Small intestine (tissue), 7 donors: Measurements from ENCODE around the gene APMAP. TPM values are rescaled to one million over a fixed set of nuclear protein-coding genes. Genes with fewer than 3 reads are reported as not detected.

ENCODE experiments used
- DNase-seq, 2 donors: peaks; one replicate each; pipeline versions ENCODE4 v3.0.0 to v3.0.0-alpha.2; 2013
- FAIRE-seq: peaks from 2 replicates; lab custom pipeline; 2012; peaks lifted over from hg19 to GRCh38; lab: Jason Lieb, UNC
- H3K27ac ChIP-seq, 3 donors: one replicate each; pipeline ENCODE4 v1.5.1; 2013; ENCODE audit warnings: low read length in 2 of 3, mild to moderate bottlenecking in 2 of 3, control low read depth in 1 of 3, inconsistent platforms in 1 of 3, low read depth in 1 of 3, moderate library complexity in 1 of 3
- H3K27me3 ChIP-seq, 3 donors: one replicate each; pipeline ENCODE4 v1.6.1; 2013; ENCODE audit warnings: low read length in 3 of 3, inconsistent platforms in 1 of 3; ENCODE audit not compliant: control insufficient read depth in 3 of 3, insufficient read depth in 3 of 3
- H3K36me3 ChIP-seq, 3 donors: one replicate each; pipeline ENCODE4 v1.6.1; 2013; ENCODE audit warnings: low read length in 3 of 3, inconsistent platforms in 1 of 3, low read depth in 1 of 3, mild to moderate bottlenecking in 1 of 3, moderate library complexity in 1 of 3; ENCODE audit not compliant: control insufficient read depth in 3 of 3, insufficient read depth in 2 of 3
- H3K4me1 ChIP-seq, 3 donors: one replicate each; pipeline ENCODE4 v1.6.1; 2013; ENCODE audit warnings: low read length in 2 of 3, inconsistent platforms in 1 of 3, low read depth in 1 of 3, mild to moderate bottlenecking in 1 of 3, moderate library complexity in 1 of 3; ENCODE audit not compliant: control insufficient read depth in 3 of 3, insufficient read depth in 2 of 3
- H3K4me3 ChIP-seq, 3 donors: one replicate each; pipeline ENCODE4 v1.5.1; 2013; ENCODE audit warnings: low read length in 3 of 3, control low read depth in 1 of 3, inconsistent platforms in 1 of 3, low read depth in 1 of 3, mild to moderate bottlenecking in 1 of 3, moderate library complexity in 1 of 3
- H3K9me3 ChIP-seq, 2 donors: one replicate each; pipeline ENCODE4 v1.6.1; 2013; ENCODE audit warnings: low read depth in 1 of 2, low read length in 1 of 2; ENCODE audit not compliant: control insufficient read depth in 2 of 2, insufficient read depth in 1 of 2
- WGBS, 3 donors: extraction: QIAGEN DNeasy Blood & Tissue Kit; methylation state at CpG; one replicate each; pipeline ENCODE4 v1.1.7; 2013; 5-methylcytosine and 5-hydroxymethylcytosine counted together
- polyA plus RNA-seq, 4 donors: library from polyadenylated mRNA; stranded (reverse) in 3 of 4; unstranded in 1 of 4; fragments of 200-250 nt in 3 of 4; fragments of 120-200 nt in 1 of 4; gene quantifications; one replicate each; pipeline versions ENCODE4 v1.2.1 to v1.2.3, GENCODE V29; 2013
- donor health status: healthy with polysubstance abuse.
- donor health status: control.
- donor health status: control.
- donor health status: Bipolar disorder and iron deficiency.
- donor health status: healthy.

Gene APMAP
- polyA plus RNA-seq, 4 donors, result 12.3 to 50.9 (median 34.1) TPM

DNA sequence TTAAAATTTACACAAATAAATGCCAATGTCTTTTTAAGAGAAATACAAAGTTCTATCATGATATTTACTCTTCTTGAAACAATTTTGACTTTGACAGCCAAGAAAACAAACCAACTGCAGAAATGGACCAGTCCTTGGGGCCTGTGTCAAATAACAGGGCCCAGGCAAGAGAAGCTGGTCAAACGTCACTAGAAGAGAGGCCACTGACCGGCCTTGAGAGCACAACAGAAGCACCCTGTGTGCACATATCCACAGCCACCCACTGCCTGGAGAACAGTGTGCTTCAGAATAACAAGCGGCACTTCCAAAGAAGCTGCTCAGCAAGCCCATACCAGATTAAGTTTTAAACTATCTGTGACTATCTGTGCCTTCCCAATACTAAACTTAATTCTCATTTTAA is 14.8 kb downstream of the APMAP start:
- Histone ChIP-seq H3K27ac (no peak overlapping the region), H3K27me3 (no peaks in the 10 kb centered on the region), H3K36me3 (peaks cover 16 to 40% (median 19%) of the 10 kb centered on the region in 3 donors), H3K4me1 (no peaks in the 10 kb centered on the region), H3K4me3 (no peak overlapping the region), H3K9me3 (peaks cover 0 to 16% of the 10 kb centered on the region in 2 donors)
- FAIRE-seq, result no peak
- 88 to 93% (median 92%) methylated on average over 3 of the region's 3 CpGs for WGBS, 3 donors
- no peak for DNase-seq

DNA sequence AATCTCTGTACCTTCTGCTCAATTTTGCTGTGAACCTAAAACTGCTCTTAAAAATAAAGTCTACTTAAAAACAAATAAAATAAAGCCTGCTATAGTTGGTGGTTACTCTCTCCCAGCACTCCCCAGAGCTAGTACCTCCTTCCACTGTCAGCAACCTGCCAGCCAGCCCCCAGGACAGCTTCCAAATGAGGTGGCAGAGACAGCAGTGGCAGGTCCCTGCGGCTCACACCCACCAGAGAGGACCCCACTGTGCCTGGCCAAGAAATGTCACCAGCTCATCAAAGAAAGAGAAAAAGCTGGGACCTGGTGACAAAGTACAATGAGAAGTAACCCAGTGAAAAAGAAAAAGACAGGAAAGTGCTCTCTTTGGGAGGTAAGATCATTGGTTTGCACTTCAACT is 15.2 kb downstream of the APMAP start:
- H3K27ac ChIP-seq, result no peak overlapping the region
- no peak overlapping the region for H3K4me3 ChIP-seq
- H3K9me3 ChIP-seq, result peaks cover 0 to 16% of the 10 kb centered on the region in 2 donors
- no peaks in the 10 kb centered on the region for H3K27me3 ChIP-seq
- WGBS, 3 donors, result 93 to 100% (median 94%) methylated on average over 1 of the region's 1 CpG
- no peak for FAIRE-seq
- peaks cover 16 to 42% (median 18%) of the 10 kb centered on the region in 3 donors for H3K36me3 ChIP-seq
- no peak for DNase-seq
- H3K4me1 ChIP-seq, result no peaks in the 10 kb centered on the region

DNA sequence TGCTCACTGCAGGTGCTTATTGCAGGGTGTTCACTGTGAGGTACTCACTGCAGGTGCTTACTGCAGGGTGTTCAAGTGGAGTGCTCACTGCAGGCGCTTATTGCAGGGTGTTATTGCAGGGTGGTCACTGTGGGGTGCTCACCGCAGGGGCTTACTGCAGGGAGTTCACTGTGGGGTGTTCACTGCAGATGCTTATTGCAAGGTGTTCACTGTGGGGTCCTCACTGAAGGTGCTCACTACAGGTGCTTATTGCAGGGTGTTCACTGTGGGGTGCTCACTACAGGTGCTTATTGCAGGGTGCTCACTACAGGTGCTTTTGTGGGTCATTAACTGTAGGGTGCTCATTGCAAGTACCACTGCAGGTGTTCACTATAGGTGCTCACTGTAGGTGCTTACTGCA is 20.2 kb downstream of the APMAP start:
- DNase-seq (no peak), FAIRE-seq (no peak)
- Histone ChIP-seq H3K27me3 (no peaks in the 10 kb centered on the region), H3K9me3 (peaks cover 0 to 2% of the 10 kb centered on the region in 2 donors), H3K4me1 (no peaks in the 10 kb centered on the region), H3K27ac (no peak overlapping the region), H3K4me3 (no peak overlapping the region), H3K36me3 (peaks cover 9 to 49% (median 21%) of the 10 kb centered on the region in 3 donors)
- WGBS, 3 donors, result 91 to 100% (median 97%) methylated on average over 2 of the region's 2 CpGs

DNA sequence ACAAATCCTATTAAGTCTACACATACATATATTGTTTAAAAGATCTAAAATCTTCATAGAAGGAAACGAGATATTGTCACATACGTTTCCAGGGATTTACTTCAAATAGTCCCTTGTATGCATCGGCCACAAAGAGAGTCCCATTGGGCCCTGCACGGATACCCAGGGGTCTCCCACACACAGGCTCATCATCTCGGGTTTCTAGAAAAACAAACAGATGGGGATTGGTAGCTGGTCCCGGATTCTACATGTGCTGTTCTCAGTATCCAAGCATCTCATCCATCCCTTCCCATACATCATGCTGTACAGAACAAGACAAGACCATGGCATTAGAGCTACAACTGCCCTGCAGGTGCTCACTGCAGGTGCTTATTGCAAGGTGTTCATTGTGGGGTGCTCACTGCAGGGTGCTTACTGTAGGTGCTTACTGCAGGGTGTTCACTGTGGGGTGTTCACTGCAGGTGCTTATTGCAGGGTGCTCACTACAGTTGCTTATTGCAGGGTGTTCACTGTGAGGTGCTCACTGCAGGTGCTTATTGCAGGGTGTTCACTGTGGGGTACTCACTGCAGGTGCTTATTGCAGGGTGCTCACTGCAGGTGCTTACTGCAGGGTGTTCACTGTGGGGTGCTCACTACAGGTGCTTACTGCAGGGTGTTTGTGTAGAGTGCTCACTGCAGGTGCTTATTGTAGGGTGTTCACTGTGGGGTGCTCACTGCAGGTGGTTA is 21.0 kb downstream of the APMAP start:
- no peak overlapping the region for H3K27ac ChIP-seq
- WGBS, 3 donors, result 92 to 96% (median 94%) methylated on average over 6 of the region's 6 CpGs
- DNase-seq, result no peak
- peaks cover 0 to 2% of the 10 kb centered on the region in 2 donors for H3K9me3 ChIP-seq
- peaks cover 6 to 52% (median 17%) of the 10 kb centered on the region in 3 donors for H3K36me3 ChIP-seq
- no peaks in the 10 kb centered on the region for H3K4me1 ChIP-seq
- no peak overlapping the region for H3K4me3 ChIP-seq
- FAIRE-seq, result no peak
- no peaks in the 10 kb centered on the region for H3K27me3 ChIP-seq

DNA sequence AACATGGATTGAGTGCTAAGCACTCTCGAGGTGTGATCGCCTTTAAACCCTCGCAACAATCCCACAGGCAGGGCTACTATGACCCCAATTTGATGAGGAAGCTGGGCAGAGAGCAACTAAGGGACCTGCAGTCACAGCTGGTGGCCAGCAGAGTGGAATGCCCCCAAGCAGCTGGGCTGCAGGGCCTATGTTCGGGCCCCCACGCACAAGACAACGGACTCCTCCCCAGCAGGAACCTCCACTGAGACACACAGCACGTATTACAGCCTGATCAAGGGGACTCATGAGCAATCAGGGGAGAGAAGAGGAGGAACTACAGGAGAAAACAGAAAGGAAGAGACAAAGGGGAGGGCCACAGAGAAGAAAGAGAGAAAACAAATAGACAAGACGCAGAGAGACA is 21.8 kb downstream of the APMAP start:
- H3K36me3 ChIP-seq, result peaks cover 6 to 56% (median 17%) of the 10 kb centered on the region in 3 donors
- no peak for DNase-seq
- H3K27me3 ChIP-seq, result no peaks in the 10 kb centered on the region
- H3K27ac ChIP-seq, result peak overlapping the region in 1 of 3 donors; percentile 28
- no peak for FAIRE-seq
- no peaks in the 10 kb centered on the region for H3K9me3 ChIP-seq
- WGBS, 3 donors, result 90 to 95% (median 94%) methylated on average over 8 of the region's 8 CpGs
- H3K4me1 ChIP-seq, result no peaks in the 10 kb centered on the region
- H3K4me3 ChIP-seq, result no peak overlapping the region

DNA sequence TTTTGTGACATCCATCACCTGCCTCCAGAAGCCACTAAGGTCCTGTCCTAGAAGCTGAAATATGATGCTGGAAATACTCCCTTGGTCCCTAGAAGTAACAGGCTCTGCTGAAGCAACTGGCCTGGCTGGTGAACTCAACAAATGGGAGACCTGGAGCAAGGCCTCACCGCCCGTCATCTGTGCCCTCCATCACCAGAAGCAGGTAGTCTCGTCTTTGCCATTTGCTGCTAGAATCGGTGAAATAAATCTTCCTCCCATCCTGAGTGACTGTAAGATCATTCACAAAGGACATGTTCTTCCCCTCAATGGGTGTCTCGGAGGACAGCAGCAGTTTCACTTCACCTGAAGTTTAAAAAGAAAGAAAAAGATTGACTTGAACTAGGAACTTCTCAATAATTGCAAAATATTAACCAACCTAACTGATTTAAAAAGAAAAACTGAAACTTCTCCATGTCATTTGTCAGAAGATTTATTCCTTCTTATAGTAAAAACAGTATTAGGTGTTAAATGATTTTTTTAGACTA is 22.5 kb downstream of the APMAP start:
- 91 to 99% (median 94%) methylated on average over 5 of the region's 5 CpGs for WGBS, 3 donors
- H3K4me1 ChIP-seq, result no peaks in the 10 kb centered on the region
- no peak overlapping the region for H3K27ac ChIP-seq
- H3K9me3 ChIP-seq, result no peaks in the 10 kb centered on the region
- FAIRE-seq (no peak), DNase-seq (no peak)
- H3K36me3 ChIP-seq, result peaks cover 6 to 61% (median 17%) of the 10 kb centered on the region in 3 donors
- no peaks in the 10 kb centered on the region for H3K27me3 ChIP-seq
- no peak overlapping the region for H3K4me3 ChIP-seq

DNA sequence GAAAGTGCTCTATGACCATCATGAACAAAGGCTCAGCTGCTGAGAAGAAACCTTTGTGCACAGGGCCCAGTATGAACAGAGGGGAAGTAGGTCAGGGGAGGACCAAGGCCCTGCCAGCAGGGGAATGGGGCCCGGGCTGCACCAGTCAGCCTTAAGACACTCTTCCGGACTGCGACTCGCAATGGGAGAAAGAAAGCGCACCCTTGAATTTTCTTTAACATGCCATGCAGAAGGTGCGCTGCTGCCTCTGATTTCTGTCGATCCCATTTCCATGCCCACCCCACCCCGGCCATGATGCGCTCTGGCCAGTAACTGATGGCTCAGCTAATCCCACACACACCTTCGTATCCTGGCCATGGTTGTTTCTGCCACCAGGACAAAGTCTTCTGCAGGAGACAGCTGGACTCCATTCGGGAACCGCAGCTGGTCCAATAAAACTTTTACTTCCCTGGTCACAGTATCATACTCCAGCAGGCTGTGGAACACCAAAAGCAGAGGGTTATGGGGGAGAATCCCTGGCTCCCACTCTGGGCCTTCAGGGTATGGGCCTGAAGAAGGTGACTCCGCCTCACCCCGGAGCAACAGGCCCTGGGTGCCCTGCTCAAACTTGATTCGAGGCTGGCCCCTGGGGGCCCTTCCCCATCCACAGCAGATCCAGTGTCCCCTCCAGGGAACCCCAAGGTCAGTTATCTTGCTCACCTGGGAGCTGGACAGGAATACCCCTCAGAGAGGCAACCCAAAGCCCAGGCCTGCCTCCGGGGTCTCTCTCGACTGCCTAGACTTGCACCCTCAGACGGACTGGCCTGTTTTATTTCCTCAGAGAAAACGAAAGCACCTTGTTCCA is 23.1 kb downstream of the APMAP start:
- no peak overlapping the region for H3K27ac ChIP-seq
- H3K9me3 ChIP-seq, result no peaks in the 10 kb centered on the region
- FAIRE-seq (no peak), DNase-seq (no peak)
- H3K4me1 ChIP-seq, result no peaks in the 10 kb centered on the region
- no peaks in the 10 kb centered on the region for H3K27me3 ChIP-seq
- 68 to 89% (median 78%) methylated on average over 19 of the region's 19 CpGs for WGBS, 3 donors
- H3K4me3 ChIP-seq, result no peak overlapping the region
- H3K36me3 ChIP-seq, result peaks cover 6 to 64% (median 20%) of the 10 kb centered on the region in 3 donors

DNA sequence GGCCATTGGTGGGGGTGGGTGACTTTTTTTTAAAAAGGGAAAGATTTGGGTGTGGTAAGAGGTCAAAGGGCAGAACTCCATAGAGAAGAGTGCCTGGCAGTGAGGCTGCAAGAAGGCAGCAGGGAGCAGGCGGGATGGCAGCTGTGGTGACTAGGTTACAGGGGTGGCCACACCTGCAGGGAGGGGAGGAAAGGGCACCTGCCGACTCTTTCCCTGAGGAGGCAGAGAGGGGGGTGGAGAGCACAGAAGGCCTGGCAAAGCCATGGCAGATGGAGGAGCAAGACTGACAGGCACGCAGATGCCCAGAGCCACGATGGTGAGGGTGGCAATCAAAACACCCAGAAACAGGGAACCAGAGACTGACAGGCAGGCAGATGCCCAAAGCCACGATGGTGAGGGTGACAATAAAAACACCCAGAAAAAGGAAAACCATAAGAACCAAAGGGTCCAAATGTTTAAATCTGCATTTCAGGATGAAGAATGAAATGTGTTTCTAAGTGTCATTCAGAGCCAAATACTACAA is 24.2 kb downstream of the APMAP start:
- Histone ChIP-seq H3K9me3 (no peaks in the 10 kb centered on the region), H3K4me3 (no peak overlapping the region), H3K4me1 (no peaks in the 10 kb centered on the region), H3K27me3 (no peaks in the 10 kb centered on the region), H3K36me3 (peaks cover 13 to 72% (median 28%) of the 10 kb centered on the region in 3 donors), H3K27ac (peak overlapping the region in 1 of 3 donors; percentile 16)
- 22 to 75% (median 41%) methylated on average over 5 of the region's 5 CpGs for WGBS, 3 donors
- FAIRE-seq, result no peak
- DNase-seq, result peak in 1 of 2 donors; percentile 38
